NCI-H2081 treated with DMSO at 0.1 percent for 48 hours (cell line): ENCODE measurements around the gene DAG1.

Source experiments
- DNase-seq: peaks from one replicate; lab custom pipeline; 2025; lab: John Stamatoyannopoulos, UW

Gene DAG1

GRCh38 chr3:49518441-49518840 lies 48.4 kb downstream of the DAG1 start:
- DNase-seq: no peak

GRCh38 chr3:49519296-49519695 lies 49.2 kb downstream of the DAG1 start:
- DNase-seq: no peak

GRCh38 chr3:49519916-49520385 lies 49.9 kb downstream of the DAG1 start:
- no peak for DNase-seq

GRCh38 chr3:49523756-49524747 lies 54.0 kb downstream of the DAG1 start:
- no peak for DNase-seq

- no peak for DNase-seq
These were observed 59.5 kb downstream of the DAG1 start for GRCh38 chr3:49529567-49529966.

GRCh38 chr3:49530231-49530630 lies 60.2 kb downstream of the DAG1 start:
- DNase-seq: no peak

- DNase-seq: no peak
These were observed 60.6 kb downstream of the DAG1 start for GRCh38 chr3:49530701-49531100.

- DNase-seq: no peak
These were observed 61.2 kb downstream of the DAG1 start for GRCh38 chr3:49531218-49531617.

GRCh38 chr3:49531715-49532114 lies 61.6 kb downstream of the DAG1 start:
- no peak for DNase-seq

- no peak for DNase-seq
These were observed 63.0 kb downstream of the DAG1 start for GRCh38 chr3:49533031-49533430.

GRCh38 chr3:49533786-49534519 lies 63.9 kb downstream of the DAG1 start:
- DNase-seq: no peak

- DNase-seq: peak; percentile 41
These were observed 64.7 kb downstream of the DAG1 start for GRCh38 chr3:49534581-49535441.

GRCh38 chr3:49535971-49536874 lies 66.2 kb downstream of the DAG1 start:
- DNase-seq: no peak

- DNase-seq: no peak
These were observed 66.9 kb downstream of the DAG1 start for GRCh38 chr3:49536875-49537533.

GRCh38 chr3:49539659-49540560 lies 69.8 kb downstream of the DAG1 start:
- DNase-seq: peak; percentile 61

- DNase-seq: no peak
These were observed 82.0 kb downstream of the DAG1 start for GRCh38 chr3:49552087-49552486.

GRCh38 chr3:49553324-49553691 lies 83.2 kb downstream of the DAG1 start:
- DNase-seq: no peak

- peak; percentile 2 for DNase-seq
These were observed 83.9 kb downstream of the DAG1 start, which contains the start of gene BSN for GRCh38 chr3:49553692-49554632. Gene BSN (plus strand): TSS chr3:49554477. CDS start chr3:49554603, 126 bp downstream.
